ENCODE results near the gene BCL7A. TPM values are rescaled to one million over a fixed set of nuclear protein-coding genes. Genes with fewer than 3 reads are reported as not detected.
"Not testable (repeated sequence)": the region's sequence is repeated elsewhere in the genome, so short reads cannot be mapped to it uniquely, and the experiment has no call there.

Gene BCL7A
- total RNA-seq, 1 donor from 2014 or later: 15.1 TPM

- intact Hi-C loops (cut with DNase I): no loop called here
- peak; percentile 92 for ATAC-seq (ENCODE audit: poor library complexity)
- DNase-seq: peak; percentile 87
Observed at GRCh38 chr12:122097927-122098756, 76.5 kb downstream of the BCL7A start.

GRCh38 chr12:122099280-122099749, 77.6 kb downstream of the BCL7A start:
- ATAC-seq (ENCODE audit: poor library complexity) (peak; percentile 4), DNase-seq (no peak)
- intact Hi-C loops (cut with DNase I): no loop called here

GRCh38 chr12:122099856-122100255, 78.2 kb downstream of the BCL7A start:
- ATAC-seq (ENCODE audit: poor library complexity) (no peak), DNase-seq (no peak)
- intact Hi-C loops (cut with DNase I): no loop called here

- DNase-seq (no peak), ATAC-seq (ENCODE audit: poor library complexity) (no peak)
- intact Hi-C loops (cut with DNase I): no loop called here
Observed at GRCh38 chr12:122100568-122100967, 78.9 kb downstream of the BCL7A start.

- DNase-seq: peak; percentile 16
- intact Hi-C loops (cut with DNase I): no loop called here
- ATAC-seq (ENCODE audit: poor library complexity): no peak
Observed at GRCh38 chr12:122102331-122102730, 80.6 kb downstream of the BCL7A start.

GRCh38 chr12:122104844-122105243, 83.2 kb downstream of the BCL7A start:
- intact Hi-C loops (cut with DNase I): no loop called here
- ATAC-seq (ENCODE audit: poor library complexity): no peak
- DNase-seq: no peak

- ATAC-seq (ENCODE audit: poor library complexity); intact Hi-C loops (cut with DNase I): not testable (repeated sequence)
- DNase-seq: peak; percentile 36
Observed at GRCh38 chr12:122105496-122105895, 83.8 kb downstream of the BCL7A start.

GRCh38 chr12:122106843-122107242, 85.2 kb downstream of the BCL7A start:
- intact Hi-C loops (cut with DNase I): no loop called here

GRCh38 chr12:122107261-122107660, 85.6 kb downstream of the BCL7A start:
- intact Hi-C loops (cut with DNase I): no loop called here
- ATAC-seq (ENCODE audit: poor library complexity): no peak
- peak; percentile 17 for DNase-seq

More at GRCh38 chr12:122106843-122107242, 85.2 kb downstream of the BCL7A start:
- DNase-seq (peak; percentile 78), ATAC-seq (ENCODE audit: poor library complexity) (peak; percentile 84)

GRCh38 chr12:122111089-122111641, 89.5 kb downstream of the BCL7A start:
- intact Hi-C loops (cut with DNase I): no loop called here
- DNase-seq (no peak), ATAC-seq (ENCODE audit: poor library complexity) (no peak)

Other genes with a start within 250 kb of the BCL7A start
- 41.8 TPM for gene RHOF, start 228.2 kb upstream of the BCL7A start, total RNA-seq
- gene SETD1B, start 217.9 kb upstream of the BCL7A start, total RNA-seq: 8.6 TPM
- 2.7 TPM for gene HPD, start 163.0 kb upstream of the BCL7A start, total RNA-seq
- 34.9 TPM for gene PSMD9, start 133.1 kb upstream of the BCL7A start, total RNA-seq
- 0.65 TPM for gene CFAP251, start 103.3 kb upstream of the BCL7A start, total RNA-seq
- 22.6 TPM for gene MLXIP, start 56.9 kb downstream of the BCL7A start, total RNA-seq
- not detected for gene IL31, start 152.3 kb downstream of the BCL7A start, total RNA-seq
- 0.81 TPM for gene LRRC43, start 161.2 kb downstream of the BCL7A start, total RNA-seq
- not detected for gene B3GNT4, start 181.8 kb downstream of the BCL7A start, total RNA-seq
- gene DIABLO, start 204.2 kb downstream of the BCL7A start, total RNA-seq: 27.8 TPM
- gene VPS33A, start 244.6 kb downstream of the BCL7A start, total RNA-seq: 10.2 TPM